ENCODE results near the gene TMEM114. TPM values are rescaled to one million over a fixed set of nuclear protein-coding genes. Genes with fewer than 3 reads are reported as not detected.

TMEM114 gene
- polyA plus RNA-seq, 2 of the 4 experiments (the other 2 are of a cell fraction): not detected

DNA sequence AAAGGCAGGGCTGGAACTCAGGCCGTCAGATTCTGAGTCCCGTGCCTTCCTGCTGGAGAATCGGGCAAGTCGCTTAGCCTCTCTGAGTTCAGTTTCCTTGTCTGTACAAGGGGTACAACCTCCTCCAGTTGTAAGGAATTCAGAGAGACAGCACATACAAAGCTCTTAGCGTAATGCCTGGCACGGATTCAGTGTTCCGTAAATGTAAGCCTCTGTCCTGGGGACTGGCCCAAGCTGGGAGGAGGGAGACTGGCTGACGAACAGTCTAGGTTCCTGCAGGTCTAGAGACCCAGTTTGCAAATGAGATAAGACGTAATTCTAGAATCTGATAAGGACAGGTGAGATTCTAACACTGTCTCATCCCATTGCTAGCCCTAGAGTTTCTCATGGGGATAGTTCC is 41.1 kb upstream of the TMEM114 start:
- no peak for FAIRE-seq
- Histone ChIP-seq H3K9me3 (no peaks in the 10 kb centered on the region), H3K4me1 (no peaks in the 10 kb centered on the region), H3K4me2 (no peak overlapping the region), H3K4me3 (no peak overlapping the region), H3K27ac (no peak overlapping the region)
- TF ChIP-seq, protein P1, sequence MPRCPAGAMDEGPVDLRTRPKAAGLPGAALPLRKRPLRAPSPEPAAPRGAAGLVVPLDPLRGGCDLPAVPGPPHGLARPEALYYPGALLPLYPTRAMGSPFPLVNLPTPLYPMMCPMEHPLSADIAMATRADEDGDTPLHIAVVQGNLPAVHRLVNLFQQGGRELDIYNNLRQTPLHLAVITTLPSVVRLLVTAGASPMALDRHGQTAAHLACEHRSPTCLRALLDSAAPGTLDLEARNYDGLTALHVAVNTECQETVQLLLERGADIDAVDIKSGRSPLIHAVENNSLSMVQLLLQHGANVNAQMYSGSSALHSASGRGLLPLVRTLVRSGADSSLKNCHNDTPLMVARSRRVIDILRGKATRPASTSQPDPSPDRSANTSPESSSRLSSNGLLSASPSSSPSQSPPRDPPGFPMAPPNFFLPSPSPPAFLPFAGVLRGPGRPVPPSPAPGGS (IDR thresholded peaks at IDR 0.05): no peak
- TF ChIP-seq MAFK (IDR thresholded peaks at IDR 0.05; ENCODE audit: partially characterized antibody): no peak
- no peak for TF ChIP-seq FOSL2 (IDR thresholded peaks at IDR 0.05)
- no peak for TF ChIP-seq FOSL2 (CRISPR knock-in tag; IDR thresholded peaks at IDR 0.05)
- TF ChIP-seq KDM5A (IDR thresholded peaks at IDR 0.05): no peak
- no peak for TF ChIP-seq ZC3H11A (IDR thresholded peaks at IDR 0.05)
- TF ChIP-seq NFE2L2 (conservative IDR thresholded peaks at IDR 0.05; ENCODE audit: low read length): no peak
- TF ChIP-seq NR3C1 (IDR thresholded peaks at IDR 0.05): no peak
- TF ChIP-seq, protein P2, sequence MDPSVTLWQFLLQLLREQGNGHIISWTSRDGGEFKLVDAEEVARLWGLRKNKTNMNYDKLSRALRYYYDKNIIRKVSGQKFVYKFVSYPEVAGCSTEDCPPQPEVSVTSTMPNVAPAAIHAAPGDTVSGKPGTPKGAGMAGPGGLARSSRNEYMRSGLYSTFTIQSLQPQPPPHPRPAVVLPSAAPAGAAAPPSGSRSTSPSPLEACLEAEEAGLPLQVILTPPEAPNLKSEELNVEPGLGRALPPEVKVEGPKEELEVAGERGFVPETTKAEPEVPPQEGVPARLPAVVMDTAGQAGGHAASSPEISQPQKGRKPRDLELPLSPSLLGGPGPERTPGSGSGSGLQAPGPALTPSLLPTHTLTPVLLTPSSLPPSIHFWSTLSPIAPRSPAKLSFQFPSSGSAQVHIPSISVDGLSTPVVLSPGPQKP (IDR thresholded peaks at IDR 0.05; ENCODE audit: low read depth, low read length): no peak
- no peak for TF ChIP-seq FOSB (CRISPR knock-in tag; IDR thresholded peaks at IDR 0.05)
- TF ChIP-seq EP300 (IDR thresholded peaks at IDR 0.05): no peak
- no peak for TF ChIP-seq ZFP36 (IDR thresholded peaks at IDR 0.05; ENCODE audit: borderline replicate concordance, partially characterized antibody)
- no peak for TF ChIP-seq FOXS1 (CRISPR knock-in tag; IDR thresholded peaks at IDR 0.05)
- no peak for TF ChIP-seq REST (IDR thresholded peaks at IDR 0.05)
- no peak for TF ChIP-seq POLR2AphosphoS2 (conservative IDR thresholded peaks at IDR 0.05; ENCODE audit: low read length)
- no peak for TF ChIP-seq ESRRA (IDR thresholded peaks at IDR 0.05; ENCODE audit: borderline replicate concordance, low read length)
- TF ChIP-seq RFX5 (IDR thresholded peaks at IDR 0.05): no peak
- TF ChIP-seq, protein P3, sequence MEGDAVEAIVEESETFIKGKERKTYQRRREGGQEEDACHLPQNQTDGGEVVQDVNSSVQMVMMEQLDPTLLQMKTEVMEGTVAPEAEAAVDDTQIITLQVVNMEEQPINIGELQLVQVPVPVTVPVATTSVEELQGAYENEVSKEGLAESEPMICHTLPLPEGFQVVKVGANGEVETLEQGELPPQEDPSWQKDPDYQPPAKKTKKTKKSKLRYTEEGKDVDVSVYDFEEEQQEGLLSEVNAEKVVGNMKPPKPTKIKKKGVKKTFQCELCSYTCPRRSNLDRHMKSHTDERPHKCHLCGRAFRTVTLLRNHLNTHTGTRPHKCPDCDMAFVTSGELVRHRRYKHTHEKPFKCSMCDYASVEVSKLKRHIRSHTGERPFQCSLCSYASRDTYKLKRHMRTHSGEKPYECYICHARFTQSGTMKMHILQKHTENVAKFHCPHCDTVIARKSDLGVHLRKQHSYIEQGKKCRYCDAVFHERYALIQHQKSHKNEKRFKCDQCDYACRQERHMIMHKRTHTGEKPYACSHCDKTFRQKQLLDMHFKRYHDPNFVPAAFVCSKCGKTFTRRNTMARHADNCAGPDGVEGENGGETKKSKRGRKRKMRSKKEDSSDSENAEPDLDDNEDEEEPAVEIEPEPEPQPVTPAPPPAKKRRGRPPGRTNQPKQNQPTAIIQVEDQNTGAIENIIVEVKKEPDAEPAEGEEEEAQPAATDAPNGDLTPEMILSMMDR (IDR thresholded peaks at IDR 0.05): no peak
- no peak for TF ChIP-seq SMC3 (IDR thresholded peaks at IDR 0.05)
- no peak for DNase-seq (ENCODE audit: low read depth in 1 of 2, low spot score in 1 of 2)
- ChIA-PET POLR2A (no interaction called here), CTCF (no interaction called here)
- ATAC-seq: no peak
- 95% methylated on average over 9 of the region's 9 CpGs for WGBS (ENCODE audit: missing lambda C conversion rate)

- Histone ChIP-seq H3K4me1 (no peaks in the 10 kb centered on the region), H3K4me2 (no peak overlapping the region), H3K4me3 (no peak overlapping the region), H3K27ac (no peak overlapping the region), H3K9me3 (no peaks in the 10 kb centered on the region)
- no peak for DNase-seq (ENCODE audit: low read depth in 1 of 2, low spot score in 1 of 2)
- FAIRE-seq: no peak
- ChIA-PET CTCF (interaction anchor here (1.0 to 1.2 kb wide), 3 partner anchors 58 to 1879 kb away, joined by 3 to 5 read pairs (median 3); no protein-coding TSS in a partner anchor), POLR2A (no interaction called here)
- WGBS (ENCODE audit: missing lambda C conversion rate): 91% methylated on average over 11 of the region's 11 CpGs
- ATAC-seq: no peak
- TF ChIP-seq TFCP2L1 (CRISPR knock-in tag; IDR thresholded peaks at IDR 0.05) (no peak), ESRRA (IDR thresholded peaks at IDR 0.05; ENCODE audit: borderline replicate concordance, low read length) (no peak), RARB (CRISPR knock-in tag; IDR thresholded peaks at IDR 0.05) (no peak), KDM1A (IDR thresholded peaks at IDR 0.05; ENCODE audit: low read depth) (no peak), CHD4 (IDR thresholded peaks at IDR 0.05; ENCODE audit: borderline replicate concordance) (no peak), EHF (CRISPR knock-in tag; IDR thresholded peaks at IDR 0.05) (no peak), NPAS2 (CRISPR knock-in tag; IDR thresholded peaks at IDR 0.05; ENCODE audit: borderline replicate concordance) (no peak), CBX2 (IDR thresholded peaks at IDR 0.05; ENCODE audit: borderline replicate concordance, low read depth) (no peak)
- TF ChIP-seq, protein P4, sequence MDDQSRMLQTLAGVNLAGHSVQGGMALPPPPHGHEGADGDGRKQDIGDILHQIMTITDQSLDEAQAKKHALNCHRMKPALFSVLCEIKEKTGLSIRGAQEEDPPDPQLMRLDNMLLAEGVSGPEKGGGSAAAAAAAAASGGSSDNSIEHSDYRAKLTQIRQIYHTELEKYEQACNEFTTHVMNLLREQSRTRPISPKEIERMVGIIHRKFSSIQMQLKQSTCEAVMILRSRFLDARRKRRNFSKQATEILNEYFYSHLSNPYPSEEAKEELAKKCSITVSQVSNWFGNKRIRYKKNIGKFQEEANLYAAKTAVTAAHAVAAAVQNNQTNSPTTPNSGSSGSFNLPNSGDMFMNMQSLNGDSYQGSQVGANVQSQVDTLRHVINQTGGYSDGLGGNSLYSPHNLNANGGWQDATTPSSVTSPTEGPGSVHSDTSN (IDR thresholded peaks at IDR 0.05): no peak
- TF ChIP-seq, protein P3 (IDR thresholded peaks at IDR 0.05): no peak
These were observed 40.1 kb upstream of the TMEM114 start for GRCh38 chr16:8630255-8630953.

Data from A549 (cell line).